A549 (cell line): Measurements from ENCODE around the gene CNKSR2. TPM values are rescaled to one million over a fixed set of nuclear protein-coding genes. Genes with fewer than 3 reads are reported as not detected.
A peak's percentile ranks its signal among the peaks of the same experiment; 100 is the strongest.
"Not testable (repeated sequence)": the region's sequence is repeated elsewhere in the genome, so short reads cannot be mapped to it uniquely, and the experiment has no call there.

Source experiments
- ATAC-seq, 2 experiments: fragments of 200-7000 bp in 1 of 2; fragments of >200 bp in 1 of 2; cut with Nextera tagmentation in 1 of 2; cut with Tn5 transposase in 1 of 2; 3 replicates each; pipeline versions ENCODE4 v1.8.0 to v1.9.1; 2018 to 2020; ENCODE audit warnings: mild to moderate bottlenecking in 1 of 2, moderate library complexity in 1 of 2
- CTCF ChIA-PET: fragments of 300-600 bp; sonication (Branson Sonifier 250); formaldehyde crosslinking; extraction: SDS; loops from one replicate; lab custom pipeline; 2021; ENCODE audit warnings: antibody characterized with exemption, inconsistent platforms; lab: Yijun Ruan, JAX
- POLR2A ChIA-PET: fragments of 350-600 bp; formaldehyde crosslinking; extraction: SDS; loops from one replicate; lab custom pipeline; 2021; ENCODE audit warnings: antibody characterized with exemption, inconsistent platforms; lab: Yijun Ruan, JAX
- DNase-seq, 2 experiments: peaks; one replicate each; pipeline versions ENCODE4 v3.0.0 to v3.0.0-alpha.2; 2011 to 2016; ENCODE audit warnings: low read depth in 1 of 2, low spot score in 1 of 2
- FAIRE-seq: peaks from 2 replicates; lab custom pipeline; 2011; peaks lifted over from hg19 to GRCh38; lab: Jason Lieb, UNC
- H3K27ac ChIP-seq, 2 experiments: fragments of >200 bp; sonication (Bioruptor Twin); formaldehyde crosslinking; 3 replicates each; pipeline ENCODE4 v1.5.1; 2016 to 2017
- H3K4me1 ChIP-seq: fragments of >200 bp; sonication (Bioruptor Twin); formaldehyde crosslinking; 3 replicates; pipeline ENCODE4 v1.6.1; 2016
- H3K4me2 ChIP-seq: fragments of >200 bp; sonication (Bioruptor Twin); formaldehyde crosslinking; 3 replicates; pipeline ENCODE4 v1.6.1; 2016
- H3K4me3 ChIP-seq: fragments of >200 bp; sonication (Bioruptor Twin); formaldehyde crosslinking; 3 replicates; pipeline ENCODE4 v1.5.1; 2016
- H3K9me3 ChIP-seq: fragments of >200 bp; sonication (Bioruptor Twin); formaldehyde crosslinking; 3 replicates; pipeline ENCODE4 v1.6.1; 2016
- CBX2 ChIP-seq: fragments of 200-600 bp; sonication (generic); IDR thresholded peaks from 2 replicates; pipeline ENCODE4 v1.6.1; 2016; ENCODE audit warnings: low read depth, mild to moderate bottlenecking, borderline replicate concordance
- CBX8 ChIP-seq: fragments of 200-600 bp; sonication (generic); IDR thresholded peaks from 2 replicates; pipeline ENCODE4 v1.6.1; 2016
- EHMT2 ChIP-seq: fragments of 200-600 bp; sonication (generic); IDR thresholded peaks from 2 replicates; pipeline ENCODE4 v1.6.1; 2016; ENCODE audit warnings: antibody characterized with exemption, low read depth, mild to moderate bottlenecking, moderate library complexity
- EP300 ChIP-seq, 2 experiments: fragments of >200 bp; sonication (Bioruptor Twin); formaldehyde crosslinking; IDR thresholded peaks; 2 replicates in 1 of 2; 3 replicates in 1 of 2; pipeline ENCODE4 v1.6.1; 2016 to 2017
- FOSB ChIP-seq: fragments of 250-450 bp; sonication (Bioruptor Pico); IDR thresholded peaks from 2 replicates; pipeline ENCODE4 v1.5.0; 2020; ENCODE audit warnings: mild to moderate bottlenecking, moderate library complexity
- FOSL2 ChIP-seq, 2 experiments: fragments of 450-650 bp in 1 of 2; fragments of >200 bp in 1 of 2; sonication (Bioruptor Twin) in 1 of 2; formaldehyde crosslinking; IDR thresholded peaks; 2 replicates each; pipeline versions ENCODE4 v1.5.0 to v1.6.1; 2016 to 2020; ENCODE audit warnings: mild to moderate bottlenecking in 1 of 2, moderate library complexity in 1 of 2
- FOXS1 ChIP-seq: fragments of 250-450 bp; sonication (Bioruptor Pico); IDR thresholded peaks from 2 replicates; pipeline ENCODE4 v1.5.0; 2020; ENCODE audit warnings: mild to moderate bottlenecking, moderate library complexity
- KDM1A ChIP-seq: fragments of 200-600 bp; sonication (generic); IDR thresholded peaks from 2 replicates; pipeline ENCODE4 v1.6.1; 2016; ENCODE audit warnings: low read depth, mild to moderate bottlenecking
- KDM5A ChIP-seq: fragments of 200-600 bp; sonication (generic); IDR thresholded peaks from 2 replicates; pipeline ENCODE4 v1.6.1; 2016; ENCODE audit warnings: antibody characterized with exemption, mild to moderate bottlenecking
- MAFK ChIP-seq: fragments of 450-650 bp; IDR thresholded peaks from 2 replicates; pipeline ENCODE4 v1.6.1; 2014; ENCODE audit not compliant: partially characterized antibody
- MAZ ChIP-seq: fragments of 150-350 bp; IDR thresholded peaks from 2 replicates; pipeline ENCODE4 v1.6.1; 2014; ENCODE audit warnings: antibody characterized with exemption, low read depth, low read length, borderline replicate concordance
- NFE2L2 ChIP-seq: fragments of 150-350 bp; conservative IDR thresholded peaks from 2 replicates; pipeline ENCODE4 v1.6.1; 2014; ENCODE audit warnings: low read length
- NPAS2 ChIP-seq: fragments of 250-450 bp; sonication (Bioruptor Pico); IDR thresholded peaks from 2 replicates; pipeline ENCODE4 v1.8.0; 2022; ENCODE audit warnings: mild to moderate bottlenecking, moderate library complexity, borderline replicate concordance
- NR3C1 ChIP-seq: fragments of >200 bp; sonication (Bioruptor Twin); formaldehyde crosslinking; IDR thresholded peaks from 3 replicates; pipeline ENCODE4 v1.6.1; 2017
- PHF8 ChIP-seq: fragments of 200-600 bp; sonication (generic); IDR thresholded peaks from 2 replicates; pipeline ENCODE4 v1.6.1; 2016; ENCODE audit warnings: low read depth, mild to moderate bottlenecking, antibody characterized with exemption, moderate library complexity, borderline replicate concordance
- POLR2A ChIP-seq: IDR thresholded peaks from 2 replicates; pipeline ENCODE4 v1.6.1; 2012; ENCODE audit warnings: mild to moderate bottlenecking, low read length
- POLR2AphosphoS2 ChIP-seq: conservative IDR thresholded peaks from 2 replicates; pipeline ENCODE4 v1.6.1; 2012; ENCODE audit warnings: low read length, improper control_type of control experiment, inconsistent platforms
- ZSCAN20 ChIP-seq: fragments of 250-450 bp; sonication (Bioruptor Pico); IDR thresholded peaks from 2 replicates; pipeline ENCODE4 v1.8.0; 2022; ENCODE audit warnings: mild to moderate bottlenecking, moderate library complexity
- WGBS: methylation state at CpG from one replicate; pipeline ENCODE4 v1.1.6; 2017; ENCODE audit errors: missing lambda C conversion rate; 5-methylcytosine and 5-hydroxymethylcytosine counted together
- polyA plus RNA-seq, 4 experiments: library from polyadenylated mRNA; depleted of rRNA in 3 of 4; stranded (reverse); fragments of >200 nt; fragmentation: RNase III in 1 of 4; extraction: RNeasy Plus Mini Kit Qiagen cat#74134 plus additional on column Dnase treatment in 1 of 4; gene quantifications; 2 replicates in 3 of 4; 3 replicates in 1 of 4; pipeline ENCODE4 v1.2.3, GENCODE V29; 2011 to 2017
- TF ChIP-seq, protein P1 (sequence below): IDR thresholded peaks from 2 replicates; pipeline ENCODE4 v1.6.1; 2012
- TF ChIP-seq, protein P2 (sequence below): fragments of 250-450 bp; sonication (Bioruptor Pico); IDR thresholded peaks from 2 replicates; pipeline ENCODE4 v1.5.0; 2020; ENCODE audit warnings: low read depth, mild to moderate bottlenecking, moderate library complexity
- TF ChIP-seq, protein P3 (sequence below): fragments of >200 bp; sonication (Bioruptor Twin); formaldehyde crosslinking; IDR thresholded peaks from 2 replicates; pipeline ENCODE4 v1.6.1; 2016
- TF ChIP-seq, protein P4 (sequence below): fragments of >200 bp; sonication (Bioruptor Twin); formaldehyde crosslinking; IDR thresholded peaks from 3 replicates; pipeline ENCODE4 v1.5.1; 2016

CNKSR2 gene
- polyA plus RNA-seq, 2 of the 4 experiments (the other 2 are of a cell fraction): 5.8 to 11.4 TPM

DNA sequence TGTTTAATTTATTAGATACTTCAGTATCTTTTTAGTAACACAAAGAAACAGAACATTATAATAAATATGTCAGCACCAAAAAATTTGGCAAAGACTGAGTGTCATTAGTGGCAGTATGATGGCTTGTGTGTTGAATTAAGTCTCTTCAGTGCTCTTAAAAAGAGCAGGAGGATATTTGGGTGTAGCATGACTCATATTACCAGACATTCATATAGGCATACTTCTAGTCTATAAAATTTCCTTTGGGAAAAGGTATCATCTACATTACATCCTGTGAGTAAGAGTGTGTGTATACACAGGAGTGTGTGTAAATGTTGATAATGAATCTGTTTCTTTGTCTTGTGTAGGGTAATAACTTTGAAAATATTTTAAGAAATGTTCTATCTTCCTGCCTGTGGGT, 135.7 kb downstream of the CNKSR2 start:
- TF ChIP-seq EHMT2 (no peak), KDM5A (no peak), FOSL2 (IDR thresholded peaks at IDR 0.05) (no peak), FOSL2 (CRISPR knock-in tag; IDR thresholded peaks at IDR 0.05) (peak; percentile 26; the same call in 1 of the 2 replicates), MAZ (no peak)
- TF ChIP-seq, protein P1, sequence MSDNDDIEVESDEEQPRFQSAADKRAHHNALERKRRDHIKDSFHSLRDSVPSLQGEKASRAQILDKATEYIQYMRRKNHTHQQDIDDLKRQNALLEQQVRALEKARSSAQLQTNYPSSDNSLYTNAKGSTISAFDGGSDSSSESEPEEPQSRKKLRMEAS: no peak
- H3K27ac ChIP-seq: no peak overlapping the region
- no peak overlapping the region for H3K4me2 ChIP-seq
- H3K4me3 ChIP-seq: no peak overlapping the region
- ChIA-PET CTCF (no interaction called here), POLR2A (no interaction called here)
- no peak for FAIRE-seq
- 0 out of 6 replicates have a peak, but pooled peaks of 1 of the 2 experiments have one; percentile 32 for ATAC-seq
- peak in 1 of 2 experiments; percentile 16 for DNase-seq
- 0 out of 3 replicates have a peak, but pooled peaks cover 3% of the 10 kb centered on the region for H3K4me1 ChIP-seq
- no peaks in the 10 kb centered on the region for H3K9me3 ChIP-seq

DNA sequence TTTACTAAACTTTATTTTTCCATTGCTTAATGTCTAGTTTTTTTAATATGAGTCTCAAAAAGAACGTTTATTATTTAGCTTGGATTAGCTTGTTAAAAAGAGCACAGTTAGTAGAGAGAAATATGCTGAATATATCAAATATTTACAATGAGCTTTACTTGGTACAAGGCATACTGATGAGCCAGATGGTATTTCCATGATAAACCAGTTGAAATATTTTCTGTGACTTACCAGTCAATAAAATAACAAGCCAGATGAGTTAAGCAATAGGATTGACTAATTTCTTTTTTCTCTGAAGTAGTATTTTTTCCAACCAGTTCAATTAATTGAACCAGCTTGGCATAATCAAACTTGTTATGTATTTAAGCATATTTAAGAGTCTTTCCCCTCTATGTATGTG, 149.8 kb downstream of the CNKSR2 start:
- ChIA-PET POLR2A (no interaction called here), CTCF (no interaction called here)
- WGBS: 25% methylated on average over 1 of the region's 1 CpG
- Histone ChIP-seq H3K4me3 (no peak overlapping the region), H3K9me3 (no peaks in the 10 kb centered on the region), H3K4me2 (no peak overlapping the region), H3K4me1 (peaks cover 4% of the 10 kb centered on the region; the same call in 1 of the 3 replicates), H3K27ac (no peak overlapping the region)
- DNase-seq: no peak
- no peak for TF ChIP-seq PHF8
- no peak for TF ChIP-seq ZSCAN20 (CRISPR knock-in tag)
- TF ChIP-seq, all 56 proteins: peak for 0
- ATAC-seq (no peak), FAIRE-seq (no peak)

DNA sequence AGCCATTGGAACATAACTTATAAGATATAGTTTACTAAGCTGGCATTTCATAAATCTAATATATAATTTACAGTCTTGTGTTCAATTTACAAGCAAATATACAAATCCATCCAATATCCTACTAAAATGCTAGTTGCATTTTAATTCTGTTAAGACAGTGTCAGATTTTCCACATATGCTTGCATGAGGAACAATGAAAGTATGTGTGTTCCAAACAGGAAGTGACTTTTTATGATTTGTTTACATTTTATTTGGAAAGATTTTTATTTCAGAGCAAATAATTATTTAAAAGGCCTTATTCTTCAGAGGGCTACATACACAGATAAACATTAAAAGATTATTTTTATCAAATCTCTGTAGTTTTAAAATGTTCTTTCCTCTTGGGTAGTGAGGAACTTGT, 153.9 kb downstream of the CNKSR2 start:
- no peak for TF ChIP-seq POLR2A
- TF ChIP-seq MAFK: no peak
- no peak for TF ChIP-seq NR3C1
- TF ChIP-seq CBX2: no peak
- no peak for TF ChIP-seq NPAS2 (CRISPR knock-in tag)
- TF ChIP-seq, protein P2, sequence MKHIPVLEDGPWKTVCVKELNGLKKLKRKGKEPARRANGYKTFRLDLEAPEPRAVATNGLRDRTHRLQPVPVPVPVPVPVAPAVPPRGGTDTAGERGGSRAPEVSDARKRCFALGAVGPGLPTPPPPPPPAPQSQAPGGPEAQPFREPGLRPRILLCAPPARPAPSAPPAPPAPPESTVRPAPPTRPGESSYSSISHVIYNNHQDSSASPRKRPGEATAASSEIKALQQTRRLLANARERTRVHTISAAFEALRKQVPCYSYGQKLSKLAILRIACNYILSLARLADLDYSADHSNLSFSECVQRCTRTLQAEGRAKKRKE (CRISPR knock-in tag): no peak
- TF ChIP-seq NFE2L2: no peak
- no peak for TF ChIP-seq EP300 (IDR thresholded peaks at IDR 0.05)
- TF ChIP-seq, protein P3, sequence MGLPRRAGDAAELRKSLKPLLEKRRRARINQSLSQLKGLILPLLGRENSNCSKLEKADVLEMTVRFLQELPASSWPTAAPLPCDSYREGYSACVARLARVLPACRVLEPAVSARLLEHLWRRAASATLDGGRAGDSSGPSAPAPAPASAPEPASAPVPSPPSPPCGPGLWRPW: no peak
- TF ChIP-seq FOXS1: no peak
- TF ChIP-seq FOSB: no peak
- TF ChIP-seq PHF8: no peak
- TF ChIP-seq KDM1A: no peak
- TF ChIP-seq CBX8: no peak
- DNase-seq: no peak
- FAIRE-seq: peak; percentile 99
- Histone ChIP-seq H3K9me3 (no peaks in the 10 kb centered on the region), H3K27ac (no peak overlapping the region), H3K4me3 (no peak overlapping the region), H3K4me1 (peaks cover 4% of the 10 kb centered on the region; the same call in 1 of the 3 replicates), H3K4me2 (no peak overlapping the region)
- ChIA-PET CTCF (no interaction called here), POLR2A (no interaction called here)
- no peak for ATAC-seq

DNA sequence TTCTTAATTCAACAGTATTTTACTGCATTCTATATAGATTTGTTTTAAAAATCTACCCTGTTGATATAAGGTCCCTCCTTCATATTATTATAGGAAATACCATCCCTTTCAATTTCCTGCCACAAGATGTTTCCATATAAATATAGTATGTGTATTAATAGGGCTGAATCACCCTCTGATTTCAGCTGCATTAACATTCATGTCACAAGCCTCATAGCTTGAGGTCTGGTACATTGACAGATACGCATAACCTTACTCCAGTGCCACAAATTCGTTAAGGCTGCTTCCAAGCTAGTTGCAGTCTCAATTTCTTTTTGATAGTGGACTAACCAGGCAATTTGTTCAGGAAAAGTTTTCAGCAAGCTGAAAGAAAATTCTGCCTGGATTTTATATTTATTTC, 155.6 kb downstream of the CNKSR2 start:
- TF ChIP-seq, protein P4, sequence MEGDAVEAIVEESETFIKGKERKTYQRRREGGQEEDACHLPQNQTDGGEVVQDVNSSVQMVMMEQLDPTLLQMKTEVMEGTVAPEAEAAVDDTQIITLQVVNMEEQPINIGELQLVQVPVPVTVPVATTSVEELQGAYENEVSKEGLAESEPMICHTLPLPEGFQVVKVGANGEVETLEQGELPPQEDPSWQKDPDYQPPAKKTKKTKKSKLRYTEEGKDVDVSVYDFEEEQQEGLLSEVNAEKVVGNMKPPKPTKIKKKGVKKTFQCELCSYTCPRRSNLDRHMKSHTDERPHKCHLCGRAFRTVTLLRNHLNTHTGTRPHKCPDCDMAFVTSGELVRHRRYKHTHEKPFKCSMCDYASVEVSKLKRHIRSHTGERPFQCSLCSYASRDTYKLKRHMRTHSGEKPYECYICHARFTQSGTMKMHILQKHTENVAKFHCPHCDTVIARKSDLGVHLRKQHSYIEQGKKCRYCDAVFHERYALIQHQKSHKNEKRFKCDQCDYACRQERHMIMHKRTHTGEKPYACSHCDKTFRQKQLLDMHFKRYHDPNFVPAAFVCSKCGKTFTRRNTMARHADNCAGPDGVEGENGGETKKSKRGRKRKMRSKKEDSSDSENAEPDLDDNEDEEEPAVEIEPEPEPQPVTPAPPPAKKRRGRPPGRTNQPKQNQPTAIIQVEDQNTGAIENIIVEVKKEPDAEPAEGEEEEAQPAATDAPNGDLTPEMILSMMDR: no peak
- TF ChIP-seq POLR2AphosphoS2 (no peak), MAZ (no peak), NFE2L2 (no peak)
- no peak overlapping the region for H3K27ac ChIP-seq
- FAIRE-seq: no peak
- ChIA-PET POLR2A (no interaction called here), CTCF (no interaction called here)
- H3K4me3 ChIP-seq: no peak overlapping the region
- peaks cover 4% of the 10 kb centered on the region; the same call in 1 of the 3 replicates for H3K4me1 ChIP-seq
- no peak overlapping the region for H3K4me2 ChIP-seq
- H3K9me3 ChIP-seq: no peaks in the 10 kb centered on the region
- no peak for ATAC-seq
- DNase-seq: no peak
- 82% methylated on average over 2 of the region's 2 CpGs for WGBS

DNA sequence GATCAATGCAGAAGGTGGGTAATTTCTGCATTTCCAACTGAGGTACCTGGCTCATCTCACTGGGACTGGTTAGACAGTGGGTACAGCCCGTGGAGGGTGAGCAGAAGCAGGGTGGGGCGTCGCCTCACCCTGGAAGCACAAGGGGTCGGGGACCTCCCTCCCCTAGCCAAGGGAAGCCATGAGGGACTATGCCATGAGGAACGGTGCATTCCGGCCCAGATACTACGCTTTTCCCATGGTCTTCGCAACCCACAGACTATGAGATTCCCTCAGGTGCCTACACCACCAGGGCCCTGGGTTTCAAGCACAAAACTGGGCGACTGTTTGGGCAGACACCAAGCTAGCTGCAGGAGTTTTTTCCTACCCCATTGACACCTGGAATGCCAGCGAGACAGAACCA, 170.4 kb downstream of the CNKSR2 start:
- CTCF ChIA-PET, H3K4me1 ChIP-seq, H3K27ac ChIP-seq, H3K4me2 ChIP-seq, H3K4me3 ChIP-seq, POLR2A ChIA-PET, DNase-seq, ATAC-seq, FAIRE-seq, H3K9me3 ChIP-seq: not testable (repeated sequence)
- 74% methylated on average over 9 of the region's 10 CpGs for WGBS
